HL-60 (cell line): ENCODE results near the gene ADRB1.

ENCODE experiments used
- DNase-seq, 2 experiments: peaks; one replicate each; pipeline ENCODE4 v3.0.0-alpha.2; 2010 to 2020; ENCODE audit warnings: low read depth in 1 of 2, low spot score in 1 of 2
- H3K27ac ChIP-seq: fragments of 250-450 bp; sonication (Bioruptor Pico); replicated peaks from 2 replicates; pipeline ENCODE4 v1.5.1; 2020; ENCODE audit warnings: mild to moderate bottlenecking, moderate library complexity
- H3K27me3 ChIP-seq: fragments of 250-450 bp; sonication (Bioruptor Pico); 2 replicates; pipeline ENCODE4 v1.5.1; 2021; ENCODE audit warnings: mild to moderate bottlenecking, moderate library complexity; ENCODE audit not compliant: insufficient read depth, poor library complexity, severe bottlenecking
- H3K4me3 ChIP-seq: replicated peaks from 2 replicates; pipeline ENCODE4 v1.5.1; 2011; ENCODE audit warnings: mild to moderate bottlenecking, control low read depth, low read length; ENCODE audit not compliant: insufficient read depth
- CTCF ChIP-seq: IDR thresholded peaks from one replicate; pipeline ENCODE4 v1.5.1; 2011; ENCODE audit warnings: low read length, control low read depth, inconsistent platforms; ENCODE audit not compliant: insufficient read depth
- GABPA ChIP-seq: IDR thresholded peaks from 2 replicates; pipeline ENCODE4 v1.6.1; 2012; ENCODE audit warnings: low read depth
- POLR2AphosphoS5 ChIP-seq: IDR thresholded peaks from 2 replicates; pipeline ENCODE4 v1.6.1; 2012; ENCODE audit warnings: low read depth
- REST ChIP-seq: IDR thresholded peaks from 2 replicates; pipeline ENCODE4 v1.6.1; 2012; ENCODE audit warnings: low read depth; ENCODE audit not compliant: insufficient replicate concordance
- SPI1 ChIP-seq: IDR thresholded peaks from 2 replicates; pipeline ENCODE4 v1.6.1; 2012; ENCODE audit warnings: low read depth, mild to moderate bottlenecking, borderline replicate concordance

Gene ADRB1

GRCh38 chr10:114009281-114009996 lies 34.2 kb upstream of the ADRB1 start:
- no peak overlapping the region for H3K4me3 ChIP-seq
- no peak for TF ChIP-seq CTCF
- no peak for TF ChIP-seq REST
- no peak for TF ChIP-seq POLR2AphosphoS5
- no peak for TF ChIP-seq SPI1
- TF ChIP-seq GABPA = no peak
- H3K27me3 ChIP-seq = no peaks in the 10 kb centered on the region
- DNase-seq = no peak
- no peak overlapping the region for H3K27ac ChIP-seq

- TF ChIP-seq REST (no peak), CTCF (no peak), SPI1 (no peak), GABPA (no peak), POLR2AphosphoS5 (no peak)
- DNase-seq = no peak
- Histone ChIP-seq H3K27me3 (no peaks in the 10 kb centered on the region), H3K27ac (no peak overlapping the region), H3K4me3 (no peak overlapping the region)
Measured at GRCh38 chr10:114010316-114010715, 33.4 kb upstream of the ADRB1 start.

- H3K27me3 ChIP-seq = no peaks in the 10 kb centered on the region
- TF ChIP-seq CTCF = no peak
- no peak for TF ChIP-seq POLR2AphosphoS5
- TF ChIP-seq SPI1 = no peak
- no peak for TF ChIP-seq REST
- no peak for TF ChIP-seq GABPA
- no peak overlapping the region for H3K4me3 ChIP-seq
- no peak for DNase-seq
- no peak overlapping the region for H3K27ac ChIP-seq
Measured at GRCh38 chr10:114012650-114013049, 31.0 kb upstream of the ADRB1 start.
